IMR-90 (cell line): ENCODE results near the gene TEK. TPM values are rescaled to one million over a fixed set of nuclear protein-coding genes. Genes with fewer than 3 reads are reported as not detected.
A peak's percentile ranks its signal among the peaks of the same experiment; 100 is the strongest.

Experiments
- ATAC-seq: fragments of 200-7000 bp; cut with Tn5 transposase; 2 replicates; pipeline ENCODE4 v1.9.1; 2020; ENCODE audit warnings: low read depth, mild to moderate bottlenecking, moderate library complexity
- BruUV-seq: library from RNA; stranded (reverse); fragments of 400-500 nt; replicated peaks from 2 replicates; lab custom pipeline; 2021; lab: Mats Ljungman, UMichigan
- CTCF ChIA-PET: fragments of 300-600 bp; formaldehyde crosslinking; extraction: SDS; loops from one replicate; lab custom pipeline; 2021; ENCODE audit warnings: antibody characterized with exemption; lab: Yijun Ruan, JAX
- POLR2A ChIA-PET: fragments of 300-600 bp; sonication (Branson Sonifier 250); formaldehyde crosslinking; loops from one replicate; lab custom pipeline; 2022; ENCODE audit warnings: antibody characterized with exemption; ENCODE audit not compliant: unreplicated experiment; lab: Charles Lee
- DNase-seq: peaks from one replicate; pipeline ENCODE4 v3.0.0; 2013
- H2AFZ ChIP-seq: replicated peaks from 2 replicates; pipeline ENCODE3; 2013; ENCODE audit warnings: low read length, mild to moderate bottlenecking; ENCODE audit not compliant: poor library complexity
- H2AK5ac ChIP-seq: 2 replicates; pipeline ENCODE4 v1.6.1; 2013; ENCODE audit warnings: low read depth, low read length, inconsistent platforms
- H2AK9ac ChIP-seq: replicated peaks from 2 replicates; pipeline ENCODE3; 2013; ENCODE audit warnings: mild to moderate bottlenecking, low read depth, low read length, moderate library complexity; ENCODE audit not compliant: poor library complexity
- H2BK120ac ChIP-seq: 2 replicates; pipeline ENCODE4 v1.6.1; 2013; ENCODE audit warnings: low read depth, low read length, inconsistent platforms
- H2BK15ac ChIP-seq: 3 replicates; pipeline ENCODE4 v1.6.1; 2013; ENCODE audit warnings: low read depth, low read length, inconsistent platforms
- H2BK20ac ChIP-seq: 2 replicates; pipeline ENCODE4 v1.6.1; 2013; ENCODE audit warnings: low read depth, mild to moderate bottlenecking, inconsistent platforms, low read length, moderate library complexity
- H2BK5ac ChIP-seq: 2 replicates; pipeline ENCODE4 v1.6.1; 2013; ENCODE audit warnings: mild to moderate bottlenecking, low read depth, low read length, inconsistent platforms; ENCODE audit not compliant: poor library complexity, severe bottlenecking
- H3K14ac ChIP-seq: replicated peaks from 2 replicates; pipeline ENCODE4 v1.6.1; 2013; ENCODE audit warnings: low read depth, low read length, inconsistent platforms
- H3K18ac ChIP-seq: 2 replicates; pipeline ENCODE4 v1.6.1; 2013; ENCODE audit warnings: low read depth, low read length, control low read depth
- H3K23ac ChIP-seq: 2 replicates; pipeline ENCODE4 v1.6.1; 2013; ENCODE audit warnings: low read depth, low read length, inconsistent platforms
- H3K27ac ChIP-seq: 2 replicates; pipeline ENCODE4 v1.5.1; 2013; ENCODE audit warnings: mild to moderate bottlenecking, control low read depth, low read length; ENCODE audit not compliant: insufficient read depth
- H3K27me3 ChIP-seq: 2 replicates; pipeline ENCODE4 v1.6.1; 2013; ENCODE audit warnings: low read length; ENCODE audit not compliant: control insufficient read depth, insufficient read depth
- H3K36me3 ChIP-seq: 2 replicates; pipeline ENCODE4 v1.6.1; 2013; ENCODE audit warnings: low read length, mixed read lengths; ENCODE audit not compliant: control insufficient read depth, insufficient read depth
- H3K4ac ChIP-seq: 2 replicates; pipeline ENCODE4 v1.6.1; 2013; ENCODE audit warnings: low read depth, low read length, inconsistent platforms
- H3K4me1 ChIP-seq: 2 replicates; pipeline ENCODE4 v1.6.1; 2013; ENCODE audit warnings: low read length, mixed read lengths; ENCODE audit not compliant: control insufficient read depth, insufficient read depth
- H3K4me2 ChIP-seq: 2 replicates; pipeline ENCODE4 v1.6.1; 2013; ENCODE audit warnings: low read depth, mild to moderate bottlenecking, control low read depth, low read length, moderate library complexity
- H3K4me3 ChIP-seq: 2 replicates; pipeline ENCODE4 v1.5.1; 2013; ENCODE audit warnings: low read depth, mild to moderate bottlenecking, control low read depth, low read length, moderate library complexity; ENCODE audit not compliant: insufficient read depth
- H3K56ac ChIP-seq: 2 replicates; pipeline ENCODE4 v1.6.1; 2013; ENCODE audit warnings: low read length, inconsistent platforms; ENCODE audit not compliant: insufficient read depth; ENCODE audit errors: extremely low read depth
- H3K79me1 ChIP-seq, 2 experiments: 2 replicates each; pipeline ENCODE4 v1.6.1; 2013; ENCODE audit warnings: low read length in 2 of 2, inconsistent platforms in 1 of 2, low read depth in 1 of 2
- H3K9ac ChIP-seq: 2 replicates; pipeline ENCODE4 v1.6.1; 2013; ENCODE audit warnings: low read depth, low read length, control low read depth
- H3K9me1 ChIP-seq: 2 replicates; pipeline ENCODE4 v1.6.1; 2013; ENCODE audit warnings: low read length, inconsistent platforms; ENCODE audit not compliant: insufficient read depth
- H3K9me3 ChIP-seq: 2 replicates; pipeline ENCODE4 v1.6.1; 2013; ENCODE audit warnings: low read length; ENCODE audit not compliant: control insufficient read depth, insufficient read depth
- H4K20me1 ChIP-seq: 2 replicates; pipeline ENCODE4 v1.6.1; 2013; ENCODE audit warnings: low read length, inconsistent platforms; ENCODE audit not compliant: insufficient read depth
- H4K5ac ChIP-seq: 2 replicates; pipeline ENCODE4 v1.6.1; 2013; ENCODE audit warnings: mild to moderate bottlenecking, low read depth, low read length, control low read depth
- H4K8ac ChIP-seq, 2 experiments: 2 replicates each; pipeline ENCODE4 v1.6.1; 2013; ENCODE audit warnings: low read depth in 2 of 2, low read length in 2 of 2, control low read depth in 1 of 2, inconsistent platforms in 1 of 2
- H4K91ac ChIP-seq: 2 replicates; pipeline ENCODE4 v1.6.1; 2013; ENCODE audit warnings: low read depth, low read length, inconsistent platforms; ENCODE audit not compliant: insufficient read depth
- MXI1 ChIP-seq: IDR thresholded peaks from 2 replicates; pipeline ENCODE4 v1.6.1; 2012; ENCODE audit warnings: low read depth, mild to moderate bottlenecking, low read length, moderate library complexity, borderline replicate concordance
- WGBS, 2 experiments: methylation state at CpG; one replicate each; pipeline versions ENCODE4 v1.1.5 to v1.1.7; 2013; ENCODE audit warnings: missing lambda C conversion rate in 2 of 2; ENCODE audit not compliant: insufficient read length in 1 of 2; ENCODE audit errors: extremely low coverage in 2 of 2; 5-methylcytosine and 5-hydroxymethylcytosine counted together
- dilution Hi-C: fragments of 300-500 bp; cut with HindIII; formaldehyde crosslinking; loops from one replicate; pipeline ENCODE4 v1.14.3; 2018; ENCODE audit warnings: low sequenced_read_pairs; ENCODE audit not compliant: unreplicated experiment
- in situ Hi-C: fragments of 300-500 bp; cut with MboI; formaldehyde crosslinking; loops from 3 replicates; pipeline ENCODE4 v1.14.3; 2019; ENCODE audit warnings: low sequenced_read_pairs, inconsistent platforms, mixed read lengths
- intact Hi-C: fragments of 100-400 bp; cut with micrococcal nuclease; formaldehyde crosslinking; loops from 2 replicates; pipeline ENCODE4 v1.10.0; 2022
- polyA plus RNA-seq, 3 experiments: library from polyadenylated mRNA; depleted of rRNA; stranded (reverse); fragments of >200 nt; gene quantifications; 2 replicates each; pipeline ENCODE4 v1.2.3, GENCODE V29; 2012; ENCODE audit warnings: low replicate concordance in 1 of 3
- total RNA-seq: library from RNA; depleted of rRNA; stranded (reverse); fragments of >200 nt; gene quantifications from 2 replicates; pipeline ENCODE4 v1.2.3, GENCODE V29; 2012

The TEK gene
- total and polyA plus RNA-seq, 2 of the 4 experiments (the other 2 are of a cell fraction) = 6.3 to 11.7 TPM

- TF ChIP-seq MXI1 = no peak
- H4K20me1 ChIP-seq = no peaks in the 10 kb centered on the region
- ATAC-seq (no peak), DNase-seq (no peak)
- no TSS peak for BruUV-seq
- peak overlapping the region; percentile 72 for H4K91ac ChIP-seq
- no peak overlapping the region for H3K56ac ChIP-seq
- no peak overlapping the region for H2AFZ ChIP-seq
- H3K27ac ChIP-seq = no peak overlapping the region
- dilution Hi-C loops (no loop called here), intact Hi-C loops (no loop called here), in situ Hi-C loops (no loop called here)
- H3K9ac ChIP-seq = no peak overlapping the region
- H3K4ac ChIP-seq = peak overlapping the region; percentile 26
- no peaks in the 10 kb centered on the region for H3K27me3 ChIP-seq
- H3K9me1 ChIP-seq = peaks cover 10% of the 10 kb centered on the region
- H3K9me3 ChIP-seq = no peaks in the 10 kb centered on the region
- H3K23ac ChIP-seq = 0 out of 2 replicates have a peak overlapping the region, but pooled peaks have one; percentile 36
- no peak overlapping the region for H2BK5ac ChIP-seq
- peaks cover 0 to 28% of the 10 kb centered on the region in 2 experiments; a peak in 3 of 4 replicates for H3K79me1 ChIP-seq
- no peak overlapping the region for H2BK20ac ChIP-seq
- peaks cover 14% of the 10 kb centered on the region for H3K4me1 ChIP-seq
- peak overlapping the region; percentile 59; the same call in 1 of the 2 replicates for H2BK120ac ChIP-seq
- ChIA-PET CTCF (no interaction called here), POLR2A (no interaction called here)
- H3K36me3 ChIP-seq = no peaks in the 10 kb centered on the region
- H2BK15ac ChIP-seq = peak overlapping the region; percentile 50; the same call in 1 of the 3 replicates
- no peak overlapping the region for H3K4me2 ChIP-seq
- H3K4me3 ChIP-seq = no peak overlapping the region
- H4K8ac ChIP-seq = peak overlapping the region in 1 of 2 experiments; percentile 16; a peak in 2 of 4 replicates
- peak overlapping the region; percentile 11 for H3K18ac ChIP-seq
- no CpG with 5 or more reads among the region's 3 CpGs for WGBS, 2 experiments
- 0 out of 2 replicates have a peak overlapping the region, but pooled peaks have one; percentile 1 for H3K14ac ChIP-seq
- peak overlapping the region; percentile 18 for H4K5ac ChIP-seq
- H2AK9ac ChIP-seq = no peak overlapping the region
- 0 out of 2 replicates have a peak overlapping the region, but pooled peaks have one; percentile 11 for H2AK5ac ChIP-seq
These were observed 36.1 kb downstream of the TEK start for GRCh38 chr9:27145143-27145542.
